SJSA1 (cell line): ENCODE measurements around the gene RAD52. TPM values are rescaled to one million over a fixed set of nuclear protein-coding genes. Genes with fewer than 3 reads are reported as not detected.
A peak's percentile ranks its signal among the peaks of the same experiment; 100 is the strongest.
"Not testable (repeated sequence)": the region's sequence is repeated elsewhere in the genome, so short reads cannot be mapped to it uniquely, and the experiment has no call there.

Source experiments
- DNase-seq, 2 experiments: peaks; one replicate each; pipeline ENCODE4 v3.0.0-alpha.2; 2015 to 2020; ENCODE audit warnings: low spot score in 2 of 2, low read depth in 1 of 2
- H3K27ac ChIP-seq: fragments of 250-450 bp; sonication (Bioruptor Pico); 2 replicates; pipeline ENCODE4 v1.5.1; 2020; ENCODE audit warnings: mild to moderate bottlenecking, moderate library complexity
- H3K27me3 ChIP-seq: fragments of 250-450 bp; sonication (Bioruptor Pico); replicated peaks from 2 replicates; pipeline ENCODE4 v1.5.1; 2020; ENCODE audit warnings: mild to moderate bottlenecking, moderate library complexity
- H3K36me3 ChIP-seq: fragments of 250-450 bp; sonication (Bioruptor Pico); 2 replicates; pipeline ENCODE4 v1.5.1; 2020; ENCODE audit warnings: mild to moderate bottlenecking
- H3K4me1 ChIP-seq: fragments of 250-450 bp; sonication (Bioruptor Pico); replicated peaks from 2 replicates; pipeline ENCODE4 v1.6.1; 2021; ENCODE audit warnings: mild to moderate bottlenecking
- H3K4me3 ChIP-seq: fragments of 250-450 bp; sonication (Bioruptor Pico); 2 replicates; pipeline ENCODE4 v1.5.1; 2020; ENCODE audit warnings: mild to moderate bottlenecking
- H3K9me3 ChIP-seq: fragments of 250-450 bp; sonication (Bioruptor Pico); replicated peaks from 2 replicates; pipeline ENCODE4 v1.5.1; 2020; ENCODE audit warnings: mild to moderate bottlenecking
- total RNA-seq: library from RNA; depleted of rRNA; stranded (reverse); fragments of >200 nt; shearing (Covaris generic); gene quantifications from 2 replicates; pipeline ENCODE4 v1.2.3, GENCODE V29; 2014

The RAD52 gene
- total RNA-seq, 1 experiment from 2014 or later = 13.1 TPM

DNA sequence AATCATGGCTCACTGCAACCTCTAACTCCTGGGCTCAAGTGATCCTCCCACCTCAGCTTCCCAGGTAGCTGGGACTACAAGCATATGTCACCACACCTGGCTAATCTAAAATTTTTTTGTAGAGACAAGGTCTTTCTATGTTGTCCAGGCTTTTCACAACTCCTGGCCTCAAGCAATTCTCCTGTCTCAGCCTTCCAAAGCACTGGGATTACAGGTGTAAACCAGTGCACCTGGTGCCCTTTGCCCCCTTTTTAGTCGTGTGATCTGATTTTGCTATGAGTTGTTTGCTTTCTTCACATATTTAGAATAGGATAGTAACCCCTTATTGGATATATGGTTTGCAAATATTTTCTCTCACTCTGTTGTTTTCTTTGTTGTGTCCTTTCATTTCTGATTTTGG, 1.7 kb upstream of the RAD52 start:
- peaks cover 9% of the 10 kb centered on the region; the same call in 1 of the 2 replicates for H3K36me3 ChIP-seq
- no peak for DNase-seq
- no peak overlapping the region for H3K27ac ChIP-seq
- H3K4me3 ChIP-seq = no peak overlapping the region
- no peaks in the 10 kb centered on the region for H3K27me3 ChIP-seq
- H3K9me3 ChIP-seq = no peaks in the 10 kb centered on the region
- peaks cover 17% of the 10 kb centered on the region for H3K4me1 ChIP-seq

DNA sequence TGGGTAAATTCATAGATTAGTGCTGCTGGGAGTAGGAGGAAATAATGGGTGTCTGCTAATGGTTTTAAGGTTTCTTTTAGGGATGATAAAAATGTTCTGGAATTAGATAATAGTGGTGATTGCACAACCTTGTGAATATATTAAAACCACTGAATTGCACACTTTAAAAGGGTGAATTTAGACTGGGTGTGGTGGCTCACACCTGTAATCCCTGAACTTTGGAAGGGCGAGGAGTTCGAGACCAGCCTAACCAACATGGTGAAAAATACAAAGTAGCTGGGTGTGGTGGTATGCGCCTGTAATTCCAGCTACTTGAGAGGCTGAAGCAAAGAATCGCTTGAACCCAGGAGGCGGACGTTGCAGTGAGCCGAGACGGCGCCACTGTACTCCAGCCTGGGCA, 1.3 kb downstream of the RAD52 start:
- no peak for DNase-seq
- Histone ChIP-seq H3K27ac (no peak overlapping the region; the same call in 1 of the 2 replicates), H3K36me3 (peaks cover 14% of the 10 kb centered on the region), H3K4me3 (peak overlapping the region; percentile 67), H3K4me1 (peaks cover 12% of the 10 kb centered on the region), H3K27me3 (no peaks in the 10 kb centered on the region), H3K9me3 (no peaks in the 10 kb centered on the region)

GRCh38 chr12:946631-947030, 2.9 kb downstream of the RAD52 start:
- Histone ChIP-seq H3K27ac (no peak overlapping the region), H3K4me1 (peaks cover 12% of the 10 kb centered on the region), H3K36me3 (peaks cover 19% of the 10 kb centered on the region), H3K4me3 (no peak overlapping the region), H3K27me3 (no peaks in the 10 kb centered on the region), H3K9me3 (no peaks in the 10 kb centered on the region)
- DNase-seq = no peak

GRCh38 chr12:946212-946611, 3.3 kb downstream of the RAD52 start:
- no peaks in the 10 kb centered on the region for H3K9me3 ChIP-seq
- H3K36me3 ChIP-seq = peaks cover 20% of the 10 kb centered on the region
- H3K27ac ChIP-seq = no peak overlapping the region
- peaks cover 12% of the 10 kb centered on the region for H3K4me1 ChIP-seq
- no peak for DNase-seq
- H3K4me3 ChIP-seq = no peak overlapping the region
- H3K27me3 ChIP-seq = no peaks in the 10 kb centered on the region

DNA sequence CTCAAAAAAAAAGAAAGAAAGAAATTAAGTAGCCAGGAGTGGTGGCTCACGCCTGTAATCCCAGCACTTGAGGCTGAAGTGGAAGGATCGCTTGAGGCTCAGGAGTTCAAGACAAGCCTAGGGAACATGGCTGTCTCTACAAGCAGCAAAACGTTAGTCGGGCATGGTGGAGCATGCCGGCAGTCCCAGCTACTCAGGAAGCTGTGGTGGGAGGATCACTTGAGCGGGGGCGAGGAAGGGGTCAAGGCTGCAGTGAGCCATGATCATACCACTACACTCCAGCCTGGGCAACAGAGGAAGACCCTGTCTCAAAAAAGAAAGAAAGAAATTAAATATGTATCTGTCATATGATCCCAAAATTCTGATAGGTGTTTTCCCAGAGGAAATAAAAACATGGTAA, 5.3 kb downstream of the RAD52 start:
- Histone ChIP-seq H3K9me3 (no peaks in the 10 kb centered on the region), H3K4me1 (peaks cover 8% of the 10 kb centered on the region)
- DNase-seq = no peak

GRCh38 chr12:943051-943450, 6.4 kb downstream of the RAD52 start:
- H3K27ac ChIP-seq = no peak overlapping the region
- H3K4me3 ChIP-seq = no peak overlapping the region
- no peak for DNase-seq
- peaks cover 19% of the 10 kb centered on the region for H3K36me3 ChIP-seq
- H3K9me3 ChIP-seq = no peaks in the 10 kb centered on the region
- H3K4me1 ChIP-seq = peaks cover 1% of the 10 kb centered on the region
- no peaks in the 10 kb centered on the region for H3K27me3 ChIP-seq

More for the DNA sequence above, 5.3 kb downstream of the RAD52 start:
- Histone ChIP-seq H3K27ac (no peak overlapping the region), H3K36me3 (peaks cover 18% of the 10 kb centered on the region), H3K4me3 (no peak overlapping the region), H3K27me3 (no peaks in the 10 kb centered on the region)

DNA sequence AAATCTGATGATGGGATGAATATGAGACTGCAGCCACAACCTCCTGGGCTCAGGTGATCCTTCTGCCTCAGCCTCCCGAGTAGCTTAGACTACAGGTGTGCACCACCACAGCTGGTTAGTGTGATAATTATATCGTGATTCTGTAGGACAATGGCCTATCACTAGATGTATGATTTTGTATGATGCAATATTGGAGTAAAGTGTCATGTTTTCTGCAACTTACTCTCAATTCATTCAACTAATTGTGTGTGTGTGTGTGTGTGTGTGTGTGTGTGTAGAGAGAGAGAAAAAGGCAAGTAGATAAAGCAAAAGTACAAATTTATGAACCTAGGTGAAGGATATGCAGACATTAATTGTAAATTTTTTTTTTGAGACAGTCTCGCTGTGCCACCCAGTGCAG, 10.7 kb downstream of the RAD52 start:
- Histone ChIP-seq H3K9me3 (no peaks in the 10 kb centered on the region), H3K4me1 (no peaks in the 10 kb centered on the region), H3K4me3 (no peak overlapping the region), H3K27me3 (no peaks in the 10 kb centered on the region), H3K36me3 (peaks cover 12% of the 10 kb centered on the region), H3K27ac (no peak overlapping the region)
- no peak for DNase-seq

DNA sequence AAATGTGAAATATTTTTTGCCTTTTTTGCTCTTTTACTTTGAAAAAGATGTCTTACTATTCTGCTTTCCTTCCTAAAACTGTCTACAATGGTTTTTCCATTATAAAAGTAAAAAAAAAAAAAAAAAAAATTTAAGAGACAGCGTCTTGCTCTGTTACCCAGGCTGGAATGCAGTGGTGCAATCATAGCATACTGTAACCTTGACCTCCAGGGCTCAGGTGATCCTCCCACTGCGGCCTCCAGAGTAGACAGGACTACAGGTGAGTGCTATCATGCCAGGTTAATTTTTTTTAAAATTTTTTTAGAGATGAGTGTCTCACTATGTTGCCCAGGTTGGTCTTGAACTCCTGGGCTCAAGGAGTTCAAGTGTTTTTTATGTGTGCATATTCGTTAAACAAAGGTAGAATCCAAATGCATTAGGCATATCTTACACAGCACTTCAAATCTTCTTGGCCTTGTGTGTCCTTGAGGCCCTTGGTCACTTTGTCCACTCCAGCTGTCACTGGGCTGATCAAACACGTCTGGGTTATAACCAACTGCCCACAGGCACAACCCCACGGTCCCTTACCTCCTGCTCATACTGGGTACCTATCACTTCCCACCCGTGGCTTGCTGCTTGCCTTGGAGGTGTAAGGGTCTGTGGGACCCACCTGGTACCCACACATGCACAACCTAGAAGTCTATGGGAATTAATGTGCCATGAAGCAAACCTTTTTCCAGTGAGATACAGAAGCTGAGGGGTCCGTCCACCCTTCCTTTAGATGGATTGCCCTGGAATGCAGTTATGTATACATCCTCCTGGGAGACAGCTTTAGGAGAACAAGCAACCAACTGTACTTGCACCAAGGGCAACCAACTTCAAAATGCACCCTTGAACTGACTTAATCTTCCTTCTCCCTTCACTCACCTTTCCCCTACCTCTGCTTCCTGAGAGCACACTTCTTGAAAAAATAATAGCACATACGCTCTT, 12.8 kb downstream of the RAD52 start:
- Histone ChIP-seq H3K36me3 (peaks cover 12% of the 10 kb centered on the region), H3K27me3 (no peaks in the 10 kb centered on the region), H3K4me3 (no peak overlapping the region), H3K4me1 (no peaks in the 10 kb centered on the region), H3K9me3 (no peaks in the 10 kb centered on the region), H3K27ac (no peak overlapping the region)
- no peak for DNase-seq

DNA sequence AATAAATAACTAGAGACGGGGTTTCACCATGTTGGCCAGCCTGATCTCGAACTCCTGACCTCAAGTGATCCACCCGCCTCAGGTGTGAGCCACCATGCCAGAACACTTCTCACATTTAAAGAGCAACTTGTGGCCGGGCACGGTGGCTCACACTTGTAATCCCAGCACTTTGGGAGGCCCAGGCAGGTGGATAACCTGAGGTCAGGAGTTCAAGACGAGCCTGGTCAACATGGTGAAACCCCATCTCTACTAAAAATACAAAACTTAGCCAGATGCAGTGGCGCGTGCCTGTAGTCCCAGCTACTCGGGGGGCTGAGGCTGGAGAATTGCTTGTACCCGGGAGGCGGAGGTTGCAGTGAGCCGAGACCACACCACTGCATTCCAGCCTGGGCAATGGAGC, 13.6 kb downstream of the RAD52 start:
- H3K4me3 ChIP-seq, H3K27ac ChIP-seq, H3K9me3 ChIP-seq, H3K4me1 ChIP-seq, H3K27me3 ChIP-seq, DNase-seq: not testable (repeated sequence)
- peaks cover 18% of the 10 kb centered on the region for H3K36me3 ChIP-seq

DNA sequence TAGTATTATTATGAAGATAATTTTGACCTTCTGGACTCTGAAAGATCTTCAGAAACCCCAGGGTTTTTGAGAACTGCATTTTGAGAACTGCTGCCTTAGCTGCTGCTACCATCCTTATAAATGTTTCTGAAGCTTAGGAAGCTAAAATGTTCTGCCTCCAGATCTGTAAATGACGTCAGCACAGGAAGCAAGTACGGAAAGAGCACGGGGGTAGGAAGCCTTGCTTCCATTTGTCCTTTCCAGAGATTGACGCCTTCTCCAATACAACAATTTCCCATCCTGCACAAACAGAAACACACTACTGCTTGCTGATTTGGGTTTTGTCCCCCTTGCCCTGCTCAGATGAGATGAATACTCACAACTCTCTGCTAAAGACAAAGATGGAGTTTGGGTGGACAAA, 17.9 kb downstream of the RAD52 start:
- Histone ChIP-seq H3K4me3 (no peak overlapping the region), H3K36me3 (peaks cover 49% of the 10 kb centered on the region), H3K9me3 (no peaks in the 10 kb centered on the region), H3K27ac (no peak overlapping the region), H3K4me1 (no peaks in the 10 kb centered on the region), H3K27me3 (no peaks in the 10 kb centered on the region)
- DNase-seq = no peak

- Histone ChIP-seq H3K9me3 (no peaks in the 10 kb centered on the region), H3K4me3 (no peak overlapping the region), H3K27ac (no peak overlapping the region), H3K27me3 (no peaks in the 10 kb centered on the region), H3K36me3 (peaks cover 55% of the 10 kb centered on the region), H3K4me1 (no peaks in the 10 kb centered on the region)
- no peak for DNase-seq
These were observed 18.4 kb downstream of the RAD52 start for GRCh38 chr12:931060-931459.

DNA sequence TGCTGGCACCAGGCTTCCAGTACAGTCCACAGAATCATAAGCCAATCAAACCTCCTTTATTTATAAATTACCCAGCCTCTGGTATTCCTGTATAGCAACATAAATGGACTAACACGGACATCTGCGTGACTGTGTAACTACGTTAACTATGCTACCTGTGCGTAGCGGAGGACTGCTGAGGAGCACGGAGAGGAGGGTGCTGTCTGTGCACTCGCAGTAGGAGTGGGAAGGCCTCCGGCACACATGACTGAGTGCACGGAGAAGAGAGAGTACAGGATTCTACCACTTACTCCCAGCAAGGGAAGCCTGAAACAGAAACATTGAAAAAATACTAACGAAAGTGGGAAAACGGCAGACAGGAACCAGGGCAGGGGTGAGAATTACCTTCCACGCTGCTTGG, 22.9 kb downstream of the RAD52 start:
- H3K27me3 ChIP-seq = no peaks in the 10 kb centered on the region
- no peak for DNase-seq
- peaks cover 70% of the 10 kb centered on the region for H3K36me3 ChIP-seq
- H3K4me1 ChIP-seq = no peaks in the 10 kb centered on the region
- no peak overlapping the region for H3K4me3 ChIP-seq
- H3K9me3 ChIP-seq = no peaks in the 10 kb centered on the region
- no peak overlapping the region for H3K27ac ChIP-seq

DNA sequence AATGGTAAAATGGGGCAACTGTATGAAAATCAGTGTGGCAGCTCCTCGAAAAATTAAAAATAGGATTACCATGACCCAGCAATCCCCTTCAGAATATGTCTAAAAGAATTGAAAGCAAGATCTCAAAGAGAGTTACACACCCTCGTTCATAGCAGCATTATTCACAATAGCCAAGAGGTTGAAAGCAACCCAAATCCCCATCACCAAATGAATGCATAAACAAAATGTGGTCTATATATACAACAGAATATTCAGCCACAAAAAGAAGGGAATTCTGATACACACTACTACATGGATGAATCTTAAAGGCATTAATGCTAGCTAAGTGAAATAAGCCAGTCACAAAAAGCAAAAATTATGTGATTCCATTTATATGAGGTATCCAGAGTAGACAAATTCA, 27.2 kb downstream of the RAD52 start:
- Histone ChIP-seq H3K27me3 (no peaks in the 10 kb centered on the region), H3K4me1 (no peaks in the 10 kb centered on the region), H3K27ac (no peak overlapping the region), H3K36me3 (peaks cover 47% of the 10 kb centered on the region), H3K4me3 (no peak overlapping the region), H3K9me3 (no peaks in the 10 kb centered on the region)
- no peak for DNase-seq

DNA sequence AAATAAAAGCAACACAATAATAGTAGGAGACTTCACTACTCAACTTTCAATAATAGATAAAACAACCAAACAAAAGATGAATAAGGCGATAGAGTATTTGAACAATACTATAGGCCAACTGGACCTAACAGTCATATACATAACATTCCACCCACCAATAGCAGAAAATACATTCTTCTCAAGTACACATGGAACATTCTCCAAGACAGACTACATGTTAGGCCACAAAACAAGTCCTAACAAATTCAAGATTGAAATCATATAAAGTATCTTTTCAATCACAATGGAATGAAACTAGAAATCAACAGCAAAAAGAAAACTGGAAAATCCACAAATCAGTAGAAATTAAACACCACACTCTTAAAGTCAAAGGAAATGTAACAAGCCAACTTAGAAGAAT, 28.8 kb downstream of the RAD52 start:
- no peak overlapping the region for H3K4me3 ChIP-seq
- no peaks in the 10 kb centered on the region for H3K9me3 ChIP-seq
- H3K4me1 ChIP-seq = no peaks in the 10 kb centered on the region
- peaks cover 47% of the 10 kb centered on the region for H3K36me3 ChIP-seq
- DNase-seq = no peak
- no peaks in the 10 kb centered on the region for H3K27me3 ChIP-seq
- no peak overlapping the region for H3K27ac ChIP-seq
